MM.1S (cell line): ENCODE results near the gene CCDC187.

Experiments used
- CTCF ChIP-seq: fragments of 300-600 bp; sonication (generic); IDR thresholded peaks from 2 replicates; pipeline ENCODE4 v1.5.1; 2016; ENCODE audit warnings: antibody characterized with exemption, low read length, mixed read lengths
- EZH2phosphoT487 ChIP-seq: fragments of 300-600 bp; sonication (generic); IDR thresholded peaks from 2 replicates; pipeline ENCODE4 v1.6.1; 2018; ENCODE audit warnings: antibody characterized with exemption, low read length

GRCh38 chr9:136345281-136346156 lies 41.6 kb upstream of the CCDC187 start:
- TF ChIP-seq CTCF, result no peak
- TF ChIP-seq EZH2phosphoT487, result no peak
